Measurements from ENCODE around the gene PHF19.
A peak's percentile ranks its signal among the peaks of the same experiment; 100 is the strongest.

Gene PHF19

GRCh38 chr9:120889606-120890271, 12.8 kb upstream of the PHF19 start:
- no peak overlapping the region for H3K4me3 ChIP-seq (ENCODE audit: low read depth, low read length)
- 0 out of 2 replicates have a peak, but pooled peaks cover 11% of the 10 kb centered on the region for H3K4me1 ChIP-seq (ENCODE audit: control insufficient read depth, insufficient read depth, low read length)
- H3K36me3 ChIP-seq (ENCODE audit: control insufficient read depth, insufficient read depth, low read length), result no peaks in the 10 kb centered on the region
- H3K9ac ChIP-seq (ENCODE audit: low read depth, low read length), result no peak overlapping the region
- H3K27ac ChIP-seq (ENCODE audit: low read depth, low read length), result no peak overlapping the region
- H3K27me3 ChIP-seq (ENCODE audit: control insufficient read depth, insufficient read depth, low read length), result peaks cover 17% of the 10 kb centered on the region
- H3K9me3 ChIP-seq (ENCODE audit: control insufficient read depth, insufficient read depth, low read length), result no peaks in the 10 kb centered on the region

DNA sequence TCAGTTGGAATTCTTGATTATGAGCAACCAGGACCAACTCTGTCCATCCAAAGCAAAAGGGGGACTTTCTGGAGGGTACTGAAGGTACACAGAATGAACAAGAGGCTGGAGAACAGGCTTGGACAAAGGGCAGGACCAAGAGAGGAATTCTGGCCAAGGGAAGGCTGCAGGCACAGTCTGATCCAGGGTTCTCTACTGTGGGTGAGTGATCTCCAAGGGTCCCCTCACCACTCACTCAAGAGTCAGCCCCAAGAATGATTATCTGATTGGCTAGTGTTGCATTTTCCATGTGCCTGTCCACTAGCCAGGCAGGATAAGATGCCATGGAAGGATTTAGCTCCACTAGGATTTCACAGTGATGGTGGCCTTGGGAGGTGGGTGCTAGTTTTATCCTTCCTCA, 11.6 kb upstream of the PHF19 start:
- Histone ChIP-seq H3K27me3 (ENCODE audit: control insufficient read depth, insufficient read depth, low read length) (peaks cover 7% of the 10 kb centered on the region), H3K27ac (ENCODE audit: low read depth, low read length) (no peak overlapping the region), H3K4me1 (ENCODE audit: control insufficient read depth, insufficient read depth, low read length) (0 out of 2 replicates have a peak, but pooled peaks cover 8% of the 10 kb centered on the region), H3K4me3 (ENCODE audit: low read depth, low read length) (no peak overlapping the region), H3K9me3 (ENCODE audit: control insufficient read depth, insufficient read depth, low read length) (no peaks in the 10 kb centered on the region), H3K36me3 (ENCODE audit: control insufficient read depth, insufficient read depth, low read length) (no peaks in the 10 kb centered on the region), H3K9ac (ENCODE audit: low read depth, low read length) (no peak overlapping the region)

DNA sequence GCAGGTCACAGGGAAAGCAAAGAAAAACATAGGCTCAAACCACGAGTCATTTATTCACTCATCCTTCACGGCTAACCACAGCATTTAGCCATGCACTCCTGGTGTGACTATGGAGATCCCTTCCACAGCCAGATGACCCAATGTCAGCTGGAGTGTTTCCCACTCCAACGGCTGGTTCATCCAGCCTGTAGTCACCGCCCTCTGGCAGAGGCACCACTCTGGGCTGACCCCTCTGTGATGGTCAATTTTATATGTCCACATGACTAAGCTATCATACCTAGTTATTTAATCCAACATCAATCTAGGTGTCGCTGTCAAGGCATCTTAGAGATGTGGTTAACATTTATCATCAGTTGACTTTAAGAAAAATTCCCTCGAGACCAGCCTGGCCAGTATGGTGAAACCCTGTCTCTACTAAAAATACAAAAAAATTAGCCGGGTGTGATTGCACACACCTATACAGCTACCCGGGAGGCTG, 9.5 kb upstream of the PHF19 start:
- H3K9me3 ChIP-seq (ENCODE audit: control insufficient read depth, insufficient read depth, low read length), result no peaks in the 10 kb centered on the region
- H3K27me3 ChIP-seq (ENCODE audit: control insufficient read depth, insufficient read depth, low read length), result no peaks in the 10 kb centered on the region
- H3K4me3 ChIP-seq (ENCODE audit: low read depth, low read length), result no peak overlapping the region
- H3K27ac ChIP-seq (ENCODE audit: low read depth, low read length), result no peak overlapping the region
- no peak overlapping the region for H3K9ac ChIP-seq (ENCODE audit: low read depth, low read length)
- H3K36me3 ChIP-seq (ENCODE audit: control insufficient read depth, insufficient read depth, low read length), result no peaks in the 10 kb centered on the region
- 0 out of 2 replicates have a peak, but pooled peaks cover 8% of the 10 kb centered on the region for H3K4me1 ChIP-seq (ENCODE audit: control insufficient read depth, insufficient read depth, low read length)

- 0 out of 2 replicates have a peak, but pooled peaks cover 7% of the 10 kb centered on the region for H3K4me1 ChIP-seq (ENCODE audit: control insufficient read depth, insufficient read depth, low read length)
- H3K27me3 ChIP-seq (ENCODE audit: control insufficient read depth, insufficient read depth, low read length), result no peaks in the 10 kb centered on the region
- no peaks in the 10 kb centered on the region for H3K9me3 ChIP-seq (ENCODE audit: control insufficient read depth, insufficient read depth, low read length)
- H3K9ac ChIP-seq (ENCODE audit: low read depth, low read length), result no peak overlapping the region
- no peak overlapping the region for H3K27ac ChIP-seq (ENCODE audit: low read depth, low read length)
- H3K36me3 ChIP-seq (ENCODE audit: control insufficient read depth, insufficient read depth, low read length), result no peaks in the 10 kb centered on the region
- no peak overlapping the region for H3K4me3 ChIP-seq (ENCODE audit: low read depth, low read length)
Observed at GRCh38 chr9:120885958-120886357, 9.0 kb upstream of the PHF19 start.

GRCh38 chr9:120885457-120885856, 8.5 kb upstream of the PHF19 start:
- Histone ChIP-seq H3K9me3 (ENCODE audit: control insufficient read depth, insufficient read depth, low read length) (no peaks in the 10 kb centered on the region), H3K4me1 (ENCODE audit: control insufficient read depth, insufficient read depth, low read length) (0 out of 2 replicates have a peak, but pooled peaks cover 2% of the 10 kb centered on the region), H3K27me3 (ENCODE audit: control insufficient read depth, insufficient read depth, low read length) (no peaks in the 10 kb centered on the region), H3K36me3 (ENCODE audit: control insufficient read depth, insufficient read depth, low read length) (no peaks in the 10 kb centered on the region), H3K27ac (ENCODE audit: low read depth, low read length) (no peak overlapping the region), H3K4me3 (ENCODE audit: low read depth, low read length) (no peak overlapping the region), H3K9ac (ENCODE audit: low read depth, low read length) (no peak overlapping the region)

- no peak overlapping the region for H3K9ac ChIP-seq (ENCODE audit: low read depth, low read length)
- H3K4me3 ChIP-seq (ENCODE audit: low read depth, low read length), result no peak overlapping the region
Observed at GRCh38 chr9:120883608-120883996, 6.6 kb upstream of the PHF19 start.

GRCh38 chr9:120882935-120883607, 6.1 kb upstream of the PHF19 start:
- peaks cover 2% of the 10 kb centered on the region; the same call in 1 of the 2 replicates for H3K27me3 ChIP-seq (ENCODE audit: control insufficient read depth, insufficient read depth, low read length)
- no peak overlapping the region for H3K4me3 ChIP-seq (ENCODE audit: low read depth, low read length)
- no peaks in the 10 kb centered on the region for H3K36me3 ChIP-seq (ENCODE audit: control insufficient read depth, insufficient read depth, low read length)
- H3K9me3 ChIP-seq (ENCODE audit: control insufficient read depth, insufficient read depth, low read length), result no peaks in the 10 kb centered on the region
- H3K9ac ChIP-seq (ENCODE audit: low read depth, low read length), result no peak overlapping the region
- no peak overlapping the region for H3K27ac ChIP-seq (ENCODE audit: low read depth, low read length)
- H3K4me1 ChIP-seq (ENCODE audit: control insufficient read depth, insufficient read depth, low read length), result peaks cover 5% of the 10 kb centered on the region; the same call in 1 of the 2 replicates

More at GRCh38 chr9:120883608-120883996, 6.6 kb upstream of the PHF19 start:
- peaks cover under 1% of the 10 kb centered on the region; the same call in 1 of the 2 replicates for H3K4me1 ChIP-seq (ENCODE audit: control insufficient read depth, insufficient read depth, low read length)
- H3K9me3 ChIP-seq (ENCODE audit: control insufficient read depth, insufficient read depth, low read length), result no peaks in the 10 kb centered on the region
- no peaks in the 10 kb centered on the region for H3K36me3 ChIP-seq (ENCODE audit: control insufficient read depth, insufficient read depth, low read length)
- no peak overlapping the region for H3K27ac ChIP-seq (ENCODE audit: low read depth, low read length)
- H3K27me3 ChIP-seq (ENCODE audit: control insufficient read depth, insufficient read depth, low read length), result no peaks in the 10 kb centered on the region

- peaks cover 9% of the 10 kb centered on the region for H3K27me3 ChIP-seq (ENCODE audit: control insufficient read depth, insufficient read depth, low read length)
- H3K4me3 ChIP-seq (ENCODE audit: low read depth, low read length), result no peak overlapping the region
- no peak overlapping the region for H3K9ac ChIP-seq (ENCODE audit: low read depth, low read length)
- H3K36me3 ChIP-seq (ENCODE audit: control insufficient read depth, insufficient read depth, low read length), result peaks cover 1% of the 10 kb centered on the region; the same call in 1 of the 2 replicates
- H3K4me1 ChIP-seq (ENCODE audit: control insufficient read depth, insufficient read depth, low read length), result peaks cover 28% of the 10 kb centered on the region
- H3K9me3 ChIP-seq (ENCODE audit: control insufficient read depth, insufficient read depth, low read length), result no peaks in the 10 kb centered on the region
- H3K27ac ChIP-seq (ENCODE audit: low read depth, low read length), result no peak overlapping the region
Observed at GRCh38 chr9:120879446-120879845, 2.5 kb upstream of the PHF19 start.

GRCh38 chr9:120878188-120879130, 1.5 kb upstream of the PHF19 start:
- no peak overlapping the region for H3K27ac ChIP-seq (ENCODE audit: low read depth, low read length)
- H3K27me3 ChIP-seq (ENCODE audit: control insufficient read depth, insufficient read depth, low read length), result peaks cover 9% of the 10 kb centered on the region
- peaks cover 7% of the 10 kb centered on the region; the same call in 1 of the 2 replicates for H3K36me3 ChIP-seq (ENCODE audit: control insufficient read depth, insufficient read depth, low read length)
- H3K4me1 ChIP-seq (ENCODE audit: control insufficient read depth, insufficient read depth, low read length), result peaks cover 38% of the 10 kb centered on the region
- H3K4me3 ChIP-seq (ENCODE audit: low read depth, low read length), result no peak overlapping the region
- no peaks in the 10 kb centered on the region for H3K9me3 ChIP-seq (ENCODE audit: control insufficient read depth, insufficient read depth, low read length)
- H3K9ac ChIP-seq (ENCODE audit: low read depth, low read length), result no peak overlapping the region

GRCh38 chr9:120877276-120878034, 467 bp upstream of the PHF19 start:
- Histone ChIP-seq H3K27ac (ENCODE audit: low read depth, low read length) (no peak overlapping the region), H3K9ac (ENCODE audit: low read depth, low read length) (0 out of 2 replicates have a peak overlapping the region, but pooled peaks have one; percentile 45)

More at GRCh38 chr9:120877276-120878034, 467 bp upstream of the PHF19 start:
- peaks cover 47% of the 10 kb centered on the region for H3K4me1 ChIP-seq (ENCODE audit: control insufficient read depth, insufficient read depth, low read length)
- no peaks in the 10 kb centered on the region for H3K9me3 ChIP-seq (ENCODE audit: control insufficient read depth, insufficient read depth, low read length)
- peaks cover 9% of the 10 kb centered on the region for H3K27me3 ChIP-seq (ENCODE audit: control insufficient read depth, insufficient read depth, low read length)
- peak overlapping the region; percentile 68 for H3K4me3 ChIP-seq (ENCODE audit: low read depth, low read length)
- H3K36me3 ChIP-seq (ENCODE audit: control insufficient read depth, insufficient read depth, low read length), result peaks cover 8% of the 10 kb centered on the region

Measured in HUES48 (cell line).